ENCODE results near the gene ITPA. TPM values are rescaled to one million over a fixed set of nuclear protein-coding genes. Genes with fewer than 3 reads are reported as not detected.
A peak's percentile ranks its signal among the peaks of the same experiment; 100 is the strongest.

Gene ITPA
- total and polyA plus RNA-seq, 2 of the 8 experiments (the other 6 are each of a cell fraction or from before 2014, with no cell fraction given), result 88.2 to 94.0 TPM

GRCh38 chr20:3171391-3172125 is 37.7 kb upstream of the ITPA start:
- POLR2A ChIA-PET (ENCODE audit: partially characterized antibody), result interaction anchor here (0.7 to 3.9 kb wide), 5 partner anchors 9 to 123 kb away, joined by 3 to 19 read pairs (median 8); partner anchors contain the start of genes FASTKD5, SLC4A11 and UBOX5
- FAIRE-seq (no peak), DNase-seq (ENCODE audit: low read depth in 1 of 2, low spot score in 2 of 2) (no peak)
- no peak overlapping the region for H4K8ac ChIP-seq (ENCODE audit: extremely low read depth, insufficient read depth, low read length)
- H3K4me1 ChIP-seq (replicated peaks in 1 of 4; ENCODE audit: control insufficient read depth in 3 of 4, insufficient read depth in 4 of 4, low read length in 3 of 4), result peaks cover 5 to 32% (median 27%) of the 10 kb centered on the region in 4 experiments
- peaks cover 16% of the 10 kb centered on the region; the same call in 1 of the 2 replicates for H3K23me2 ChIP-seq (ENCODE audit: low read depth, low read length)
- peak overlapping the region; percentile 62; the same call in 1 of the 2 replicates for H2BK12ac ChIP-seq (ENCODE audit: low read depth, low read length)
- H3K9me3 ChIP-seq (ENCODE audit: insufficient read depth in 2 of 2, low read depth in 1 of 2, low read length in 1 of 2), result no peaks in the 10 kb centered on the region
- no peak overlapping the region for H4K91ac ChIP-seq (replicated peaks; ENCODE audit: insufficient read length, low read length)
- no peak overlapping the region for H2BK120ac ChIP-seq (replicated peaks; ENCODE audit: low read depth, low read length)
- H3K79me1 ChIP-seq (ENCODE audit: low read depth, low read length), result no peaks in the 10 kb centered on the region; the same call in 1 of the 2 replicates
- H3K18ac ChIP-seq (ENCODE audit: extremely low read depth, low read length), result no peak overlapping the region
- TF ChIP-seq EGR1 (IDR thresholded peaks at IDR 0.05; ENCODE audit: borderline replicate concordance, low read depth, low read length), result no peak
- TF ChIP-seq KDM1A (IDR thresholded peaks at IDR 0.05; ENCODE audit: borderline replicate concordance, low read length), result no peak
- no peak overlapping the region for H4K5ac ChIP-seq (ENCODE audit: insufficient read length, low read depth, low read length)
- H3K23ac ChIP-seq (ENCODE audit: insufficient read length), result no peak overlapping the region
- H3K4me3 ChIP-seq (ENCODE audit: extremely low read depth in 1 of 4, insufficient read depth in 2 of 4, low read depth in 3 of 4, low read length in 4 of 4), result 0 out of 8 replicates have a peak overlapping the region, but pooled peaks of 1 of the 4 experiments have one; percentile 83
- peaks cover 0 to 2% of the 10 kb centered on the region in 2 experiments for H4K20me1 ChIP-seq (replicated peaks in 1 of 2; ENCODE audit: control insufficient read depth in 1 of 2, insufficient read depth in 2 of 2, low read length in 2 of 2)
- H3K4ac ChIP-seq (replicated peaks; ENCODE audit: insufficient read length, low read depth, low read length), result no peak overlapping the region
- H2AK5ac ChIP-seq (ENCODE audit: low read depth, low read length), result no peak overlapping the region
- H2BK20ac ChIP-seq (ENCODE audit: low read length), result no peak overlapping the region
- no peak overlapping the region for H3K9ac ChIP-seq (replicated peaks in 1 of 4; ENCODE audit: extremely low read depth in 1 of 4, low read depth in 3 of 4, low read length in 3 of 4)
- peak overlapping the region; percentile 77 to 79 for H3K4me2 ChIP-seq (ENCODE audit: insufficient read depth in 1 of 2, low read depth in 2 of 2, low read length in 2 of 2)
- no peak overlapping the region for H3K14ac ChIP-seq (ENCODE audit: insufficient read length)
- no peak overlapping the region for H2AFZ ChIP-seq (ENCODE audit: low read length)
- no peaks in the 10 kb centered on the region; a peak in 1 of 8 replicates for H3K36me3 ChIP-seq (ENCODE audit: control insufficient read depth in 2 of 4, insufficient read depth in 4 of 4, low read length in 3 of 4)
- no peaks in the 10 kb centered on the region; a peak in 1 of 7 replicates for H3K27me3 ChIP-seq (replicated peaks in 1 of 4; ENCODE audit: control insufficient read depth in 3 of 4, extremely low read depth in 1 of 4, insufficient read depth in 3 of 4, low read length in 3 of 4)
- H2BK15ac ChIP-seq (ENCODE audit: low read length), result peak overlapping the region; percentile 53; the same call in 1 of the 2 replicates
- 81% methylated on average over 13 of the region's 14 CpGs; no CpG with 5 or more reads in 1 of the 2 experiments for WGBS, 2 experiments (ENCODE audit: extremely low coverage in 1 of 2, insufficient coverage in 1 of 2, insufficient read length in 1 of 2, insufficient replicate concordance in 2 of 2, low coverage in 1 of 2, low lambda C conversion rate in 2 of 2, missing lambda C conversion rate in 1 of 2)
- H3K27ac ChIP-seq (ENCODE audit: low read depth, low read length), result no peak overlapping the region
- CTCF ChIA-PET (ENCODE audit: partially characterized antibody), result interaction anchor here (0.6 to 1.5 kb wide), 10 partner anchors 12 to 490 kb away, joined by 3 to 5 read pairs (median 3); partner anchors contain the start of genes FASTKD5 and UBOX5
- peaks cover 0 to 17% of the 10 kb centered on the region in 2 experiments; a peak in 2 of 4 replicates for H3K79me2 ChIP-seq (ENCODE audit: control insufficient read depth in 1 of 2, insufficient read depth in 2 of 2, low read length in 2 of 2)
- H2BK5ac ChIP-seq (ENCODE audit: low read depth, low read length), result no peak overlapping the region
- no peak overlapping the region for H3K56ac ChIP-seq (replicated peaks; ENCODE audit: insufficient read length, low read depth, low read length)
